HG03460 (cell line): ENCODE results near the gene ACP3.
"Not testable (repeated sequence)": the region's sequence is repeated elsewhere in the genome, so short reads cannot be mapped to it uniquely, and the experiment has no call there.

Experiments
- ATAC-seq: cut with Tn5 transposase; IDR thresholded peaks from one replicate; pipeline ENCODE4 v1.9.1; 2021; ENCODE audit not compliant: unreplicated experiment

The ACP3 gene, protein sequence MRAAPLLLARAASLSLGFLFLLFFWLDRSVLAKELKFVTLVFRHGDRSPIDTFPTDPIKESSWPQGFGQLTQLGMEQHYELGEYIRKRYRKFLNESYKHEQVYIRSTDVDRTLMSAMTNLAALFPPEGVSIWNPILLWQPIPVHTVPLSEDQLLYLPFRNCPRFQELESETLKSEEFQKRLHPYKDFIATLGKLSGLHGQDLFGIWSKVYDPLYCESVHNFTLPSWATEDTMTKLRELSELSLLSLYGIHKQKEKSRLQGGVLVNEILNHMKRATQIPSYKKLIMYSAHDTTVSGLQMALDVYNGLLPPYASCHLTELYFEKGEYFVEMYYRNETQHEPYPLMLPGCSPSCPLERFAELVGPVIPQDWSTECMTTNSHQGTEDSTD

DNA sequence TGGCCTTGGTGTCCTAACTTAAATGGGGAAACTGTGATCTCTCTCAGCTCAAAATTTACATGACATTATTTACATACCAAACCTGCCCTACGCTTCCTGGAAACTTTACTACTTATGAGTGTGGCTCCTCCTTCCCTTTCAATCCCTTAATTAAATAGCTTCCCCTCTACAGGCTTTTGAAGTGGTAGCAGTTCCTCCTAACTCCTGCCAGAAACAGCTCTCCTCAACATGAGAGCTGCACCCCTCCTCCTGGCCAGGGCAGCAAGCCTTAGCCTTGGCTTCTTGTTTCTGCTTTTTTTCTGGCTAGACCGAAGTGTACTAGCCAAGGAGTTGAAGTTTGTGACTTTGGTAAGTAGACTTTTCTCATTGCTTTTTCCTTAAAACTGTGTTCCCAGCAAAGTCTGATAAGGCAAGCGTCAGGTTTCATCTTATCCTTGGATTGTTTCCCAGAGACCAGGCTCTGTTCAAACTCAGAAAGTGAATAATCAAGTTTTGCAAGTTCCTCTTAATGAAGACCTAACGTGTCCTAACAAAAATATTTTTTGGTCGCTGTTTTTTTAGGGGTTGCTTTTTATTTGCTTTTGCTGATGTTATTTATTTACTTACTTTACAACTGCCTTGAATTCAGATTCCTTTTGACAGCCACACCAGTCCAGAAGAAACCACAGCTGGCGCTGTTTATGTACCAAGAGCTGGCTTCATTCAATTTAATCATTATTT is at the start of gene ACP3:
TSS of gene ACP3 (plus strand) at position 179 of the 720 bp plus-strand sequence. CDS start at position 229, 50 bp downstream.
- ATAC-seq, result no peak

DNA sequence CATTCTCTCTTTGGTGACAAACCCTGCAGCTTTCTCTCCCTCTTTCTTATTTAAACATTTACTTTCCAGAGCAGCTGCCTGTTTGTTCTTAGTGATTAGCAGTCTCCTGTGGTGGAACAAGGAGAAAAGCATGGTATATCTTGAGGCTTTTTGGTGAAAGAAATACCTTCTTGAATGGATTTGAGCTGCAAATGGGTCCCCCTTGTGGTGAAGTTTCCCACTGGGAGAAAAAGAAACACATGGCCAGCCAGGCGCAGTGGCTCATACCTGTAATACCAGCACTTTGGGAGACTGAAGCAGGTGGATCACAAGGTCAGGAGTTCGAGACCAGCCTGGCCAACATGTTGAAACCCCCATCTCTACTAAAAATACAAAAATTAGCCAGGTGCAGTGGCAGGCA is 48.3 kb upstream of the ACP3 start:
- ATAC-seq, result no peak

DNA sequence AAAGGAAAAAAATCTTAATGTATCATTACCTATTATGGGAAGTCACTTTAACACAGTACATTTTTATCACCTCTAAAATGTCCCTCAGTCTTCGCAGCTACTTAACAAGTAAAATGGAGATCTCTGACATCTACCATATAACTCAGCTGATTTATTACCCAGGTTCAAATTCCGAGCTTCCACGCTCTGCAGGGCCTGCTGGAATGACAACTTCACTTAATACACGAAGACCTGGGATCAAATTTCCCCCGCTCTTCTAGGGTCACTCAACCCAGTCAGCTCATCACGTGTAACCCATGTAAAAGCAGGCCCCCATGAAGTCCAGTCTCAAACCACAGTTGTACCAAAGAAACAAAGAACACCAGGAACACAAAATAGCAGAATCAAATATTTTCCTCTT is 44.2 kb upstream of the ACP3 start:
- no peak for ATAC-seq

DNA sequence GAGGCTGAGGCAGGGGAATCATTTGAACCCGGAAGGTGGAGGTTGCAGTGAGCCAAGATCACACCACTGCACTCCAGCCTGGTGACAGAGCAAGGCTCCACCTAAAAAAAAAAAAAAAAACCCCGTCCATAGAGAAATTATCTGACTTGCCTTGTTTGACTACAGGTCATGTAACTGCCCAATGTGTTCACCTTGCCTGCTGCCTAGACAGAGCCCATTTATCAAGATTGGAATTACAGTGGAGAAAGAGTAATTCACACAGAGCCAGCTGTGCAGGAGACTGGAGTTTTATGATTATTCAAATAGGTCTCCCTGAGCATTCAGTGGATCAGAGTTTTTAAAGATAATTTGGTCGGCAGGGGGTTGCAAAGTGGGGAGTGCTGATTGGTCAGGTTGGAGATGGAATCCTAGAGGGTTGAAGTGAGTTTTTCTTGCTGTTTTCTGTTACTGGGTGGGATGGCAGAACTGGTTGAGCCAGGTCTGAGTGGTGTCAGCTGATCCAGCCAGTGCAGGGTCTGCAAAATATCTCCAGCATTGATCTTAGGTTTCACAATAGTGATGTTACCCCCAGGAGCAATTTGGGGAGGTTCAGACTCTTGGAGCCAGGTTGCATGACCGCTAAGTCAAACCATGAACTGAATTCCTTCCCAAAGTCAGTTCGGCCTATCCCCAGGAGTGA is 40.8 kb upstream of the ACP3 start:
- ATAC-seq, result no peak

DNA sequence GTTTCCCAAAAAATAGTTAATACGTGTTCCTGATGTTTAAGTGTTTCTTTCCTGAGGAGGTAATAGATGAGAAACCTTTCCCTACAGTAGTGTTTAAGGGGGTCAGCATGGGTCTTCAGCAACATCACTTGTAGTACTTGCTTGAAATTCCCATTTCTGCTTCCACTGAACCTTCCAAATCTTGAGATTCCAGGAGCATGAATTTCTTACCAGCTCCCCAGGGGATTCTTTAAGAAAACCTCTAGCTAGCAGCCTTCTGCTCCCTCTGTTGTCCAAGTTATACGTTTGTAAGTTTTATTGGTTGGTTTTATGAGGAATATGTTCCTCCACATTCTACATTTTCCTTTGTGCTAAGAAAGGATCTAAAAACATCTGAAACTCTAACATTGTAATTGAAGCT is 38.2 kb upstream of the ACP3 start:
- no peak for ATAC-seq

DNA sequence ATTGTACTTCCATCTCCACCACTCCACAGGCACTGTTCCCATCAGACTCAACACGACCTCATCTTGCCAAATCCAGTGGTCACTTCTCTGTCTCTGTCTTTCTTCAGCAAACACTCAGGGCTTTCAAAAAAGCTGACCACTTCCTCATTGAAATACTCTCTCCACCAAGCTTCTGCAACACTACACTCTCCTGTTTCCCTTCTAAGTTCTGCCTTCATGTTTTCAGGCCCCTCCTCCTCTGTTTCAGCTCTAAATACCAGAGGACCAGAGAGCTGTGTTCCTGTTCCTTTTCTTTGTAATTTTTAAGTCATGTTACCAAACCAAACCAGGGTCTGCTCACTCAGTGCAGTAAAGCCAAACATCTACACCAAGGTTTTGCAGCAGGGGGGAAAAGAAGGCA is 33.8 kb upstream of the ACP3 start:
- no peak for ATAC-seq

DNA sequence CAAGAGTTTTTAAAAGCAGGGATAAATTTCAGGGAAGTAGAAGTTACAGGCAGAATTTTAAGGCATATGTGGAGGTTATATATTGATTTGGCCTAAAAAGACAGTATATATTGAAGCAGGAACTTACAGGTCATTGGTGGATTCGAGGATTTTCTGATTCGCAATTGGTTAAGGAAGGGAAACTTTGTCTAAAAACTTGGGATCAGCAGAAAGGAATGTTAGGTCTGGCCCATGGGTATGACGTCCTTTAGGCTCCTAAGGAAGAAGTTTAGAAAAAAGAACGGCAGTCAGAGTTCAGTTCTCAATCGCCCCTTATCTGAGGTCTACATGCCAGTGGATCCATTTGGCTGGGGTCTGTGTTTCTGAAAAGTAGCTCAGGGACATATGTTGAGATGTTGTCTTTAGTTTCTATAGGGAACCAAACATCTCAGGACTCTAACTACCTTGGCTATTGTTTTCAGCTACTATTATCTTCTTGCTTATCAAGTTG is 33.2 kb upstream of the ACP3 start:
- ATAC-seq, result no peak

DNA sequence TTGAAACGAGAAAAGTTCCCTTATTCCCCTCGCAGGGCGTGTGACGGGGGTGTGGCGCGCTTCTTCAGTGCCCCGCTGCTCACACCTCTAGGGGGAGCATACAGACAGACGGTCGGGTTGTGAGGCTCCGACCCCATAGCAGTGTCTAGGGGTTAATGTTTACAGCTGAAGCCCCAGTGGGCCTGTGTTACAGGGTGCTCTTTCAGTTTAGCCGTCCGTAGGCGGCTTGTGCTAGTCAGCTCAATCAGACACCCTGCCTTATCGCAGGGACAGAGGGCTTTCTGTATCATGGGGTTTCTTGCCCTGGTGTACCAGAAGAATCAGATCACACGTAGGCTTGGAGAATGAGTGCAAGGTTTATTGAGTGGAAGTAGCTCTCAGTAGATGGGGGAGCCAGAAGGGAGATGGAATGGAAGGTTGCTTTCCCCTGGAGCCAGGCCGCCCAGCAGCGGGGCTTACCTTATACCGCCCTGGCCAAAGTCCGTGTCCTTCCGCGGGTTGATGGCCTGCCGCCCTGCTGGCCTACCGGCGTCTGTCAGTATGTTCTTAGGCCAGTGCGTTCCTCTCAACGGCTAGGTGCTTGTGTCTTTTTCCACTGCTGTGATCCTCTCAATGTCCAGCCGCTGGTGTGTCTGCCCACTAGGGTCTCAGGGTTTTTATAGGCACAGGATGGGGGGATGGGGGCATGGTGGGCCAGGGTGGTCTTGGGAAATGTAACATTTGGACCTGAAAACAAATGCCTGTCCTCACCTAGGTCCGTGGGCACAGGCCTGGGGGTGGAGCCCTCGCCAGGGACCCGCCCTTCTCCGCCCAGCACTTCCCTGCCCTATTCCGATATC is 32.2 kb upstream of the ACP3 start:
- ATAC-seq, result no peak

DNA sequence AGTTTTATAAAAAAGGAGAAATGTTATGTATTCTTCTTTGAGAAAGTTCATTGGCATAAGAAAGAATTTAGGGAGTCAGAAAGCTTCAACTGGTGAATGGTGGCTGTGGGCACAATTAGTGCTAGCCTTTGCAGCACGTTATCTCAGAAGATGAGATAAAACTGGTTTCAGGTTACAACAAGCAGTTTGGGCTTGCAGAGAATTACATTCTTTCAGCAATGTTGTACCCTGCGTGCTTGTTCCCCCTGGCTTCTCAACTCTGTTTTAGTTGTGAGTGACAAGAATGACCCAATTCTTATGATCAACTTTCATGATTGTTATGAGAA is 31.6 kb upstream of the ACP3 start:
- no peak for ATAC-seq

DNA sequence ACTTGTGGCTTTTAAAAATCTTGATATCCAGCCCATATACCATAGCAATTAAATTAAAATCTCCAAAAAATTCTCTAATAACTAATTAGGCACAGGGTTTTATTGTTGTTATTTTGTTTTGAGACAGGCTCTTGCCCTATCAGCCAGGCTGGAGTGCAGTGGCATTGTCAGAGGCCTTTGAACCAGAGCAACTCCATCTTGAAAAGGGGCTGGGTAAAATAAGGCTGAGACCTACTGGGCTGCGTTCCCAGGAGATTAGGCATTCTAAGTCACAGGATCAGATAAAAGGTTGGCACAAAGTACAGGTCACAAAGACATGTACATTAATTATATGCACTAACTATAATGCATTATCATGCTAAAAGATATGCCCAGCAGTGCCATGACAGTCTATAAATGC is 31.2 kb upstream of the ACP3 start:
- ATAC-seq, result no peak

DNA sequence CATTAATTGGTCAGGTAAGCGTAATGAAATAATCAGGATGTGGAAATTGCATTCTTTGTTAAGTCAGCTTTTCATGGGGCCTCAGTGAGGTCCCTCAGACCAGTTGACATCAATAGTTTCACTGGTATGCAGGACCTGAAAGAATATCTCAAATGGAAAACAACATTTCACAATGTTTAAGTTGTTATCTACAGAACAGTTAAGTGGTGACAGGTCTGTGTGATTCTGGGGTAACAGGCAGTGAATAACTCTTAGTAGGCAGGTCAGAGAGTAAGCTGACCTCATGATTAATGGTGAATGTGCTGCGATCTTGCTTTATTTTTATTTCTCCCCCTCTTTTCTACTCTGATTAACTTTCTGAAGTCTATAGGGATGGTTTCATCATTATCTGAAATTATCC is 28.9 kb upstream of the ACP3 start:
- ATAC-seq, result no peak

DNA sequence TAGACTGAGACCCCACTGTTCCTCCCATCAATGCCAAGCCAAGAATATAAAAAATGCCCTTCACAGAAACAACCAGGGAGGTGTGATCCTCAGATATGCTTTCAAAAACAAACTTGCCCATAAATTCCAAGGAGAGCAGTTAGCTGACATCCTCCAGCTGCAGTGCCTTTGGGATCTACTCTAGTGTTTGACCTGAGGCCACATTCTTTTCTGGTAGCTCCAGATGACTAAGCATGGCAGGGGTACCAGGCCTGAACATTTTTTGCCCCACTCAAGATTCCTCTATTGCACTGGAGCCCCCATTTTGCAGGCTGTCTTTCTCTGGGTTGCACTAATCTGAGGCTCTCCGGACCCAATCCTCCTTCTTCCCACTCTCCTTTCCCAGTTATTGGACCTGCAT is 27.9 kb upstream of the ACP3 start:
- no peak for ATAC-seq

DNA sequence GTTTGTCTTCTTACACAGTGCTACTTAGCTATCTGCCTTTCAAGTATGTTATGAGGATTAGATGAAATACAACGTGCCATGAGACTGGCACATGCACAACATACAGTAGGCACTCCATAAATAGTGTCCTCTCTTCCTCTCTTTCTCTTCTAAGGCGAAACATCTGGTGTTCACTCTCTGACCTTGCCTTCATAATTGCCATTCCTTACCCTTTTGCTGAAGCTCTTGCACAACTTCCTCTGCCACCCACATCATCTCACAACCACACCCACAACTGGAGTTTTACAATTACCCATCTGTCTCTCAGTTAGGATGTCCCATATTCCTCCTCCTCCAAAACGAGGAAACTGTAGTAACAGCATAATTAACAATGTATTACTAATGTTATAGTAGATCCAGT is 26.4 kb upstream of the ACP3 start:
- ATAC-seq, result no peak

DNA sequence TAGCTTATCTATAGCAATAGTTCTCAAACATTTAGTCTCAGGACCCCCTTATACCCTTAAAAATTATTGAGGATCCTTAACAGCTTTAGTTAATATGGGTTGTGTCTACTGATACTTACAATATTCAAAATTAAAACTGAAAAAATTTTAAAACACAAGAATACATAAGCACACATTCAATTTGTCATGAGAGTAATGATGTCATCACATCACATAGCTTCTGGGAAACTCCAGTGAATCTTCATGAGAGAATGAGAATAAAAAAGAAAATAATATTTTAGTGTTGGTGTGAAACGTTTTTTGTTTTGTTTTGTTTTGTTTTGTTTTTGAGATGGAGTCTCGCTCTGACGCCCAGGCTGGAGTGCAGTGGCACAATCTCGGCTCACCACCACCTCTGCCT is 25.2 kb upstream of the ACP3 start:
- ATAC-seq, result no peak

DNA sequence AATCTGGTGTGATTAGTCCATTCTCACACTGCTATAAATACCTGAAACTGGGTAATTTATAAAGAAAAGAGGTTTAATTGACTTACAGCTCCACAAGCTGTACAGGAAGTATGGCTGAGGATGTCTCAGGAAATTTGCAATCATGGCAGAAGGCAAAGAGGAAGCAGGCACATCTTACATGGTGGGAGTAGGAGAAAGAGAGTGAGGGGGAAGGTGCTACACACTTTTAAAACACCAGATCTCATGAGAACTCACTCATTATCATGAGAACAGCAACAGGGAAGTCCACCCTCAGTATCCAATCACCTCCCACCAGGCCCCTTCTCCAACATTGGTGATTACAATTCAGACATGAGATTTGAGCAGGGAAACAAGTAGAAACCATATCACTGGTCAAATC is 24.0 kb upstream of the ACP3 start:
- ATAC-seq, result no peak

DNA sequence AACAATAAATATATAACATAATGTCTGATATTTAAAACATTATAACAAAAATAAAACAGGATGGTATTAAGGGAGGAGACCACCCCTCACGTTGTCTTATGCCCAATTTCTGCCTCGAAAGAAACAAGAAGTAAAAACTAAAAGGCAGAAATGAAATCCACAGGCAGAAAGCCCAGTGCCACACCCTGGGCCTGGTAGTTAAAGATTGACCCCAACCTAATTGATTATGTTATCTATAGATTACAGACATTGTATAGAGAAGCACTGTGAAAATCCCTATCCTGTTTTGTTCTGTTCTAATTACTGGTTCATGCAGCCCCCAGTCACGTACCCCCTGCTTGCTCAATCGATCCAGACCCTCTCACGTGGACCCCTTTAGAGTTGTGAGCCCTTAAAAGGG is 22.3 kb upstream of the ACP3 start:
- ATAC-seq, result no peak

DNA sequence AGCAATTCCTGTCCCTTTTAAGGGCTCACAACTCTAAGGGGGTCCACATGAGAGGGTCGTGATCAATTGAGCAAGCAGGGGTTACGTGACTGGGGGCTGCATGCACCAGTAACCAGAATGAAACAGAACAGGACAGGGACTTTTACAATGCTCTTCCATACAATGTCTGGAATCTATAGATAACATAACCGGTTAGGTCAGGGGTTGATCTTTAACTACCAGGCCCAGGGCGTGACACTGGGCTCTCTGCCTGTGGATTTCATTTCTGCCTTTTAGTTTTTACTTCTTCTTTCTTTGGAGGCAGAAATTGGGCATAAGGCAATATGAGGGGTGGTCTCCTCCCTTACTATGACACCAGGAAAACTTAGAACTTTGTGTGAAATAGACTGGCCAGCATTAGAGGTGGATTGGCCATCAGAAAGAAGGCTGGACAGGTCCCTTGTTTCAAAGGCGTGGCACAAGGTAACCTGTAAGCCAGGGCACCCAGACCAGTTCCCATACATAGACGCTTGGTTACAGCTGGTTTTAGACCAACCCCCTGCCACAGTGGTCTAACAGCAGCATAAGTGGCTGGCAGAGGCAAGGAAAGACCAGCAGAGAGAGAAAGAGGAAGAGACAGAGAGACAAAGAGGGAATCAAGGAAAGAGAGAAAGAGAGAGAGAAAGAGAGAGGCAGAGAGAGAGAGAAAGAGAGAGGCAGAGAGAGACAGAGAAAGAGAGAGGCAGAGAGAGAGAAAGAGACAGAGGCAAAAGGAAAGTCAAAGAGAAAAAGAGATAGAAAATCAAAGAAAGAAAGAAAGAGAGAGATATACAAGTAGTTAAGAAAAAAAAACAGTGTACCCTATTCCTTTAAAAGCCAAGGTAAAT is 13.6 kb upstream of the ACP3 start:
- not testable (repeated sequence) for ATAC-seq

DNA sequence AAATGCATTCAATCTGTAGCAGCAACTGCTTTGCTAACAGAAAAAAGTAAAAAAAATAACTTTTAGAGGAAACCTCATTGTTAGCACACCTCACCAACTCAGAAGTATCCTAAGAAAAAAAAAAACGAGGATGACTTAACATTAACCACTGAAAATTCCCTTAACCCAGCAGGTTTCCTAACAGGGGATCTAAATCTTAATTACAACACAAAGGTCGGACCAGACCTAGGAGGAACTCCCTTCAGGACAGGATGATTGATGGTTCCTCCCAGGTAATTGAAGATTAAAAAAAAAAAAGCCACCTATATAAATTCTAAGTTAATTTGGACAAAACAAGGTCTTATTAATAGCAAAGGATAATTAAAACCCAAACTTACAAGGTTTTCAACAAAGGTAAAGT is 12.9 kb upstream of the ACP3 start:
- not testable (repeated sequence) for ATAC-seq

DNA sequence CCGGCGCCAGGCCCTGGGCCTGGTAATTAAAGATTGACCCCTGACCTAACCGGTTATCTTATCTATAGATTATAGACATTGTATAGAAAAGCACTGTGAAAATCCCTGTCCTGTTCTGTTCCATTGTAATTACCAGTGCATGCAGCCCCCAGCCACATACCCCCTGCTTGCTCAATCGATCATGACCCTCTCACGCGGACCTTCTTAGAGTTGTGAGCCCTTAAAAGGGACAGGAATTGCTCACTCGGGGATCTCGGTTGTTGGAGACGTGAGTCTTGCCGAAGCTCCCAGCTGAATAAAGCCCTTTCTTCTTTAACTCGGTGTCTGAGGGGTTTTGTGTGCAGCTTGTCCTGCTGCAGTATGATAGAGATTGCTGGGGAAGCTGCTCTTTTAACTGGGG is 7.2 kb upstream of the ACP3 start:
- ATAC-seq, result not testable (repeated sequence)

DNA sequence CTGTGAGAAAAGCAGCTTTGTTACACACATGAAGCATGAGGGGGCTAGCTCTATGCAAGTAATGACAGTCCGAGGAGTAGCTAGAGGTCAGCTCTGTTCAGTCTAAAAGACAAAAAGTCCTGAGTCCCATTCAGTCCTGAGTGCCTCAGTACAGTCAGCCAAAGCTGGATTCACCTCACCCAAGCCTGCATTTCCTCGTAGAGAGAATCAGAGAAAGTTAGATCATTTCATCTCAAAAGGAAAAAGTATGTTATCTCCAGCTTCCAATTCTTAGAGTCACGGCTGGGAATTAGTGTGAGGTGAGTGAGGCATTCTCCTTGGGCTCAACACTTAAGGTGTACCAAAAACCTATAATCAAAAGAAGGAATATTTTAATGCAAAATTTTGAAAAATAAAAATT is 5.9 kb upstream of the ACP3 start:
- no peak for ATAC-seq
